BJ (cell line): Measurements from ENCODE around the gene ZNF638. TPM values are rescaled to one million over a fixed set of nuclear protein-coding genes. Genes with fewer than 3 reads are reported as not detected.

ENCODE experiments used
- CTCF ChIA-PET: fragments of 350-600 bp; formaldehyde crosslinking; extraction: SDS; loops from one replicate; lab custom pipeline; 2021; ENCODE audit warnings: antibody characterized with exemption, inconsistent platforms; lab: Yijun Ruan, JAX
- POLR2A ChIA-PET: fragments of 300-600 bp; sonication (Branson Sonifier 250); formaldehyde crosslinking; extraction: SDS; loops from one replicate; lab custom pipeline; 2021; ENCODE audit warnings: antibody characterized with exemption; lab: Charles Lee
- DNase-seq: peaks from one replicate; pipeline ENCODE4 v3.0.0-alpha.2; 2011; ENCODE audit warnings: low read depth
- H3K27me3 ChIP-seq: 2 replicates; pipeline ENCODE4 v1.6.0; 2011; ENCODE audit warnings: low read length; ENCODE audit not compliant: control insufficient read depth, insufficient read depth
- H3K36me3 ChIP-seq: 2 replicates; pipeline ENCODE4 v1.5.1; 2011; ENCODE audit warnings: low read length; ENCODE audit not compliant: control insufficient read depth, insufficient read depth
- H3K4me3 ChIP-seq: 2 replicates; pipeline ENCODE4 v1.5.1; 2011; ENCODE audit warnings: low read depth, mild to moderate bottlenecking, control low read depth, low read length
- polyA plus RNA-seq: library from polyadenylated mRNA; depleted of rRNA; stranded (reverse); fragments of >200 nt; gene quantifications from 2 replicates; pipeline ENCODE4 v1.2.3, GENCODE V29; 2011
- TF ChIP-seq, protein P1 (sequence below): IDR thresholded peaks from 2 replicates; pipeline ENCODE4 v1.5.1; 2011; ENCODE audit warnings: low read depth, mild to moderate bottlenecking, control low read depth, inconsistent platforms, low read length, moderate library complexity; ENCODE audit not compliant: insufficient read depth

Gene ZNF638
- polyA plus RNA-seq, 1 experiment = 44.8 TPM

DNA sequence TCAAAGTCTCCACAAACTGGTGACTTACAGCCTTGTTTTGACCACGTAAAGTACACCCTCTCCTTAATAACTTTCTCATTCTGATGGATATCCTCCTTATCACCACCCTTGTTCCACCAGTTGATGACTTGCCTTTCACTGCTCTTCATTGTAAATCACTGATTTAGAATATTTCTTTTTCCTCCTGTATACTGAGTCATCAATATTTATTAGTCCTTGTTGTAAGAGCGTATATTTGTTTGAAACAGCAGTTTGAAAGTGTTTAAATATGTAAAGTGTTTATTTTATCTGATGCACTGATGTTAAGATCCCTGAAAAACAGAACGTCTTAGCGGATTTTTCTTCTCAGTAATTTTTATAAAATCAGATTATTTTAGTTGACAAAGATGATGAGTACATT, 87.6 kb downstream of the ZNF638 start:
- ChIA-PET POLR2A (no interaction called here), CTCF (interaction anchor here (0.9 kb wide), 1 partner anchor 10 kb away, joined by 3 read pairs; no protein-coding TSS in a partner anchor)
- no peak for DNase-seq
- H3K27me3 ChIP-seq = no peaks in the 10 kb centered on the region
- H3K36me3 ChIP-seq = peaks cover 2% of the 10 kb centered on the region; the same call in 1 of the 2 replicates
- H3K4me3 ChIP-seq = no peak overlapping the region
- TF ChIP-seq, protein P1, sequence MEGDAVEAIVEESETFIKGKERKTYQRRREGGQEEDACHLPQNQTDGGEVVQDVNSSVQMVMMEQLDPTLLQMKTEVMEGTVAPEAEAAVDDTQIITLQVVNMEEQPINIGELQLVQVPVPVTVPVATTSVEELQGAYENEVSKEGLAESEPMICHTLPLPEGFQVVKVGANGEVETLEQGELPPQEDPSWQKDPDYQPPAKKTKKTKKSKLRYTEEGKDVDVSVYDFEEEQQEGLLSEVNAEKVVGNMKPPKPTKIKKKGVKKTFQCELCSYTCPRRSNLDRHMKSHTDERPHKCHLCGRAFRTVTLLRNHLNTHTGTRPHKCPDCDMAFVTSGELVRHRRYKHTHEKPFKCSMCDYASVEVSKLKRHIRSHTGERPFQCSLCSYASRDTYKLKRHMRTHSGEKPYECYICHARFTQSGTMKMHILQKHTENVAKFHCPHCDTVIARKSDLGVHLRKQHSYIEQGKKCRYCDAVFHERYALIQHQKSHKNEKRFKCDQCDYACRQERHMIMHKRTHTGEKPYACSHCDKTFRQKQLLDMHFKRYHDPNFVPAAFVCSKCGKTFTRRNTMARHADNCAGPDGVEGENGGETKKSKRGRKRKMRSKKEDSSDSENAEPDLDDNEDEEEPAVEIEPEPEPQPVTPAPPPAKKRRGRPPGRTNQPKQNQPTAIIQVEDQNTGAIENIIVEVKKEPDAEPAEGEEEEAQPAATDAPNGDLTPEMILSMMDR = no peak

DNA sequence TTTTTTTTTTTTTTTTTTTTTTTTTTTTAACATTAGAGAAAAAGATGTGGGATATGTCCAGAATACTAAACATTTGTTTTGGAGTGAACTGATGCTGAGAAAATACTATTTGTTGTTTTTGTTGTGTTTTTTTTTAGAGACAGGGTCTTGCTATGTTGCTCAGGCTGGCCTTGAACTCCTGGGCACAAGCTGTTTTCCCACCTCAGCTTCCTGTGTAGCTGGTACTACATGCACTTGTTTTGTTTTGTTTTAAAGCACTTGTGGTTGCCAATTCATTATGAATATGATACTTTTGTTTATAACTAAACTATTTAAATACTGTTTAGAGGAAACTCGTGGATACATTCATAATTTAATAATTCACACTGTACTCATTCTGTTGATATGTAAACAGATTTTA, 88.4 kb downstream of the ZNF638 start:
- TF ChIP-seq, protein P1 = no peak
- CTCF ChIA-PET = no interaction called here
- no peaks in the 10 kb centered on the region for H3K27me3 ChIP-seq
- H3K36me3 ChIP-seq = peaks cover 2% of the 10 kb centered on the region; the same call in 1 of the 2 replicates
- H3K4me3 ChIP-seq = no peak overlapping the region
- POLR2A ChIA-PET = no interaction called here
- DNase-seq = no peak

DNA sequence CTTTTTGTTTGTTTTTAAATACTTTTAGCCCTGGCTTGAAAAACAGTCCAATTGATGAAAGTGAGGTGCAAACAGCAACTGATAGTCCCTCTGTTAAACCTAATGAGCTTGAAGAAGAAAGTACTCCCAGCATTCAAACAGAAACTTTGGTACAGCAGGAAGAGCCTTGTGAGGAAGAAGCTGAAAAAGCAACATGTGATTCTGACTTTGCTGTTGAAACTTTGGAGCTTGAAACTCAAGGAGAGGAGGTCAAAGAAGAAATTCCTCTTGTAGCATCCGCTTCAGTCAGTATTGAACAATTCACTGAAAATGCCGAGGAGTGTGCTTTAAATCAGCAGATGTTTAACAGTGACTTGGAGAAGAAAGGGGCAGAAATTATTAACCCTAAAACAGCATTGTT, 91.2 kb downstream of the ZNF638 start:
- TF ChIP-seq, protein P1 = no peak
- peaks cover 9% of the 10 kb centered on the region for H3K36me3 ChIP-seq
- no peak overlapping the region for H3K4me3 ChIP-seq
- H3K27me3 ChIP-seq = no peaks in the 10 kb centered on the region
- CTCF ChIA-PET = no interaction called here
- no peak for DNase-seq
- POLR2A ChIA-PET = no interaction called here

DNA sequence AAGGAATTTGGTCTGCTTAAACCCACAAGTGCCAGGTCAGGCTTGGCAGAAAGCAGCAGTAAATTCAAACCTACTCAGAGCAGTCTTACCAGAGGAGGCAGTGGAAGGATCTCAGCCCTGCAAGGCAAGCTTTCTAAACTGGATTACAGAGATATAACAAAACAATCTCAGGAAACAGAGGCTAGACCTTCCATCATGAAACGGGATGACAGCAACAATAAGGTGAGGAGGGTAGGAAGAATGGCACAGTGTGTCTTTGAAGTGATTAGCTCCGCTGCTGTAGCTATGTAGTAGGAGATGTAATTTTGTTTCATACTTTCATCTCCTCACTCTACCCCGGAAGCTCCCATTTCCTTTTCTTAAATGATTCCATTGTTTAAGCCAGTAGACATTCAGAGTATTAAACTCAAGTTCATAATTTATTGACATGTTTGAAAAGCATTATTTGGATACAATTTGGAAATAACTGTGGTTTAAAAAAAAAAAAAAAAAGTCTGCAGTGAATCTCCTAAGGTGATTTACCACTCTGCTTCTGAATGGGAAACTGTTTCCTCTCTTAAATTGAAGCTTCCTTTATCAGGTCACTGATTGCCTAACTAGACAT, 92.3 kb downstream of the ZNF638 start:
- ChIA-PET CTCF (interaction anchor here (1.4 kb wide), 1 partner anchor 10 kb away, joined by 3 read pairs; no protein-coding TSS in a partner anchor), POLR2A (interaction anchor here (0.7 kb wide), 1 partner anchor 43 kb away, joined by 6 read pairs; no protein-coding TSS in a partner anchor)
- H3K4me3 ChIP-seq = no peak overlapping the region
- H3K27me3 ChIP-seq = no peaks in the 10 kb centered on the region
- H3K36me3 ChIP-seq = peaks cover 12% of the 10 kb centered on the region
- TF ChIP-seq, protein P1 = no peak
- no peak for DNase-seq

DNA sequence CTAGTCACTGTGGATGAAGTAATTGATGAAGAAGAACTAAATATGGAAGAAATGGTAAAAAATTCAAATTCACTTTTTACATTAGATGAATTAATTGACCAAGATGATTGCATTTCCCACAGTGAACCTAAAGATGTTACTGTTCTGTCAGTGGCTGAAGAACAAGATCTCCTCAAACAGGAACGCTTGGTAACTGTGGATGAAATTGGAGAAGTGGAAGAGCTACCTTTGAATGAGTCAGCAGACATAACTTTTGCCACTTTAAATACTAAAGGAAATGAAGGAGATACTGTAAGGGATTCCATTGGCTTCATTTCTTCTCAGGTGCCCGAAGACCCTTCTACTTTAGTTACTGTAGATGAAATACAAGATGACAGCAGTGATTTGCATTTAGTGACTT, 95.1 kb downstream of the ZNF638 start:
- Histone ChIP-seq H3K36me3 (peaks cover 13% of the 10 kb centered on the region), H3K4me3 (no peak overlapping the region), H3K27me3 (no peaks in the 10 kb centered on the region)
- TF ChIP-seq, protein P1 = no peak
- DNase-seq = no peak
- POLR2A ChIA-PET = no interaction called here
- CTCF ChIA-PET = interaction anchor here (0.6 to 1.2 kb wide), 3 partner anchors 13 to 128 kb away, joined by 3 to 4 read pairs (median 3); no protein-coding TSS in a partner anchor
